OCI-LY3 (cell line): Measurements from ENCODE around the gene TTC39B.

Source experiments
- CTCF ChIP-seq: fragments of 200-600, 300-600 bp; sonication (generic); IDR thresholded peaks from 2 replicates; pipeline ENCODE4 v1.5.1; 2014; ENCODE audit warnings: antibody characterized with exemption, low read length, low read depth
- EZH2phosphoT487 ChIP-seq: fragments of 200-600 bp; shearing (Covaris generic); IDR thresholded peaks from 2 replicates; pipeline ENCODE4 v1.6.1; 2018; ENCODE audit warnings: antibody characterized with exemption, mixed run types, low read depth

GRCh38 chr9:15211815-15212495, 95.1 kb downstream of the TTC39B start:
- TF ChIP-seq CTCF (no peak), EZH2phosphoT487 (no peak)
